ENCODE results near the gene GADL1.

The GADL1 gene

GRCh38 chr3:30752970-30753369 lies 141.5 kb downstream of the GADL1 start:
- peak; percentile 77 for DNase-seq

- no peak for DNase-seq
Observed at GRCh38 chr3:30752491-30752890, 142.0 kb downstream of the GADL1 start.

GRCh38 chr3:30751610-30752299 lies 142.7 kb downstream of the GADL1 start:
- peak; percentile 59 for DNase-seq

DNA sequence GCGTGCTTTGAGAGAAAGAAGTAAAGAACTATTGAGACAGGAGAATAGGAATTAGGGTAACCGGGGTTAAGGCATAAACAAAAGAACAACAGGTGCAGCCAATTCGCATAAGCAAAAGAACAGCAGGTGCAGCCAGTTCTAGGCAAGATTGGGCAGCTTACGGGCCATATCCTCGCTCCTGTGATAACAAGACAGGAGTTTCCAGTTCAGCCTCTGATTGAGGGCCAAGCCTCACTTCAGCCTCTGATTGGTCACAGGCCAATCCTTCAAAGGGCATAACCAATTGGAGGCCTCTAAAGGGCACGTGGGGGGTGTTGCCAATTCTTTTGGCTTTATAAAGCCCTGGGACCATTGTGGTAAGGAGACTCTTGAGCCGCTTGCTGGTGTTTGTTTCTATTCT lies 143.5 kb downstream of the GADL1 start:
- no peak for DNase-seq

DNA sequence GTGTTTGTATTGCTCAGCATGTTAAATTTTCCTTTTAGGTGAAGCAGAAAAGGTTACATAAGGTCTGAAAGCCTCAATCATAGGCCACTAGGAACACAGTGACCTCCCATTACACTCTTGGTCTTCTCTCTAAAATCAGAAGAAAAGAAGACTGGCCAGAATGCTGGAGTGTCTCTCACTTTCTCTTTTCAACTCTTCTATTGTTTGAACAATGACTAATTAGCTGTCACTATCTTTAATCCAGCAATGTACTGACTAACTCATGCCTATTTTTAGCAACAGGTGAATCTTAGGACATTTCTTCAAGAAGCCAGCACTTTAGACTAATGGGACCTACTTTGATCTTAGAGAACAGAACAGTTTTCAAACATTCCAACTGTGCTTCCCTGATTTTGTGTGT lies 145.2 kb downstream of the GADL1 start:
- DNase-seq = no peak

DNA sequence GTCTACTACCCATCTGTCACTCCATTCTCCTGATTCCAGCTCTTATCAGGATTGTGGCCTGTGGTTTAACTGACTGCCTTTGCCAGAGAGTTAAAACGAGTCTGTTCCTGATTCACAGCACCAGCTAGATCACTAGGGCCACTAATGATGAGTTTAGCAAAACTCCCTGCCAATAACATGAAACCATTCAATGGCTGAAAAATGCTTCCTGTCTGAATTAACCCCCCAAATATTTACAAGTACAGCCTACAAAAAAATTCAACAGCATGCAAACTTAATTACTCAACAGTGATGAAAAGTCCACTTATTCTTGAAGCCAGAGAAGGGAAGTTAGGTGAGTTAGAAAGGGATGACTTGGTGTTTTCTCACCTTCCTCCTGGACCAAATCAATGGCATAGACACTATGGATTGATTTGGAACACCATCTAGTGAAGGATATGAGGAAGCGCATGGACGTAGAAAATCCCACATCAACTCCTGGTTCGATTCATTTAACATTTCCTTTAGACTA lies 146.6 kb downstream of the GADL1 start:
- DNase-seq = peak; percentile 60

DNA sequence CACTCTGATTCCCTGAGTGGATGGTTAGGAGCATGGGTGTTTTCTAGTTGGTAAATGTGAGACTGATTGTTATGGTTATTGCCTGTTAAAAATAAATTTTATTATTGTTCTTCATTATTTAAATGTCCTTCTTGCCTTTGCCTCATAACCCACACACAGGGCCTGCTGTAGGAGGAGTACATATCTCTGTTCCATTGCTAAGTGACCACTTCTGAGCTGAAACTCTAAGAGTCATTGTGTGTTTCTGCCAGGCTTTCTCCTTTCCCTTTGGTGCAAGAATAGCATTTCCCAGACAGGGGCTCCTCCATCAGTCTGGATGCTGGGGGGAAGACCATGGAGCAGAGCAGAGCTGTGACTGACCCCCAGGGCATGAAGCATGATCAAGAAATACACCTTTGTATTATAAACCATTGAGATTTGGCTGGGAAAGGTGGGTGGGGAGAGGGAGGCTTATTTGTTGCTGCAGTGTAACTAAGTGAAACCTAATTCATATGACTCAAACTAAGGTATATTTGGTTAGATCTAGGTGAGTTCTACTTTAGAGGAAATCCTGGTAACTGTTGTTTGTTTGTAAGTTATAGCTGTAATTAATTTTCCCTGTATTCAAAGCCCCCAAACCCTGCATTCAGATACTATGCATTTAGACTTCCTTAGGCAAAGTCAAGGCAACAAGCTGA lies 150.7 kb downstream of the GADL1 start:
- DNase-seq = no peak

DNA sequence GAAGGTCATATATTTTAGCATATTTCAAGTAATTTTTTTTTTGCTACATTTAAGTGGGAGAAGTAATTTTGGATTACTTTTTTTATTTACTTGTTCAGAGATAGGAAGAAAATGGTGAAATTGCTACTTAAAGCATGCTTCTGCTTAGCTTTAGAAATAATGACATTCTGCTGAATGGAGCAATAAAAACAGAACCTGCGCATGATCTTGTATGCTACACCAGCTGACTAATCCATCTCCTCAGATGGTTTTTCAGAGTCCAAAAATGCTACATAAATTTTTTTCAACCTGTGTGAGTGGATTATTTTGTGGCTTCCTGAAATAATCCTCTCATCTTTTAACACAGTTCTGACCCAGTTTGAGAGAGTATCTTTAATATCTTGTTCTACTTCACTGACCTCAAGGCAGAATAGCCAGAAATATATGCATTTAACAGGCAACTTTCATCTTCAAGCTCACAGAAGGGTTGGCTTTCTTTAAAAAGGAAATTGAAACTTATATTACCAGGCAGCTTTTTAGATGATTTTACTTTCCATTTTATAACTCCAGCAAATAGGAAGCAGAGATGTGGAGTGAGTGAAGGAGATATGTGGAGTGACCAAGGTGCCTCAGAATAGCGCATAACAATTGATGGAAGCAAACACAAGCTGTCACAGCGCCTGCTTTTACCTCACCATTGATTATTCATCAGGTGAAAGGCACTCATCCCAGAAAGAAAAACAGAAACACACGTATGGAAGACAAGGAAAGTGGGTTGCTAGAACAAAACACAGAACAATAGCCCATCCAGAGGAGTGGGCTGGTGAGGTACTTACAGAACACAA lies 151.5 kb downstream of the GADL1 start:
- DNase-seq = no peak

GRCh38 chr3:30741889-30742288 lies 152.6 kb downstream of the GADL1 start:
- no peak for DNase-seq

GRCh38 chr3:30738605-30739004 lies 155.9 kb downstream of the GADL1 start:
- no peak for DNase-seq

- no peak for DNase-seq
Observed at GRCh38 chr3:30737743-30738499, 156.5 kb downstream of the GADL1 start.

GRCh38 chr3:30733696-30734095 lies 160.8 kb downstream of the GADL1 start:
- no peak for DNase-seq

- no peak for DNase-seq
Observed at GRCh38 chr3:30733209-30733608, 161.3 kb downstream of the GADL1 start.

- no peak for DNase-seq
Observed at GRCh38 chr3:30730967-30731366, 163.5 kb downstream of the GADL1 start.

- no peak for DNase-seq
Observed at GRCh38 chr3:30729936-30730335, 164.5 kb downstream of the GADL1 start.

- no peak for DNase-seq
Observed at GRCh38 chr3:30729512-30729911, 164.9 kb downstream of the GADL1 start.

GRCh38 chr3:30728143-30728542 lies 166.3 kb downstream of the GADL1 start:
- no peak for DNase-seq

- no peak for DNase-seq
Observed at GRCh38 chr3:30724863-30725262, 169.6 kb downstream of the GADL1 start.

DNA sequence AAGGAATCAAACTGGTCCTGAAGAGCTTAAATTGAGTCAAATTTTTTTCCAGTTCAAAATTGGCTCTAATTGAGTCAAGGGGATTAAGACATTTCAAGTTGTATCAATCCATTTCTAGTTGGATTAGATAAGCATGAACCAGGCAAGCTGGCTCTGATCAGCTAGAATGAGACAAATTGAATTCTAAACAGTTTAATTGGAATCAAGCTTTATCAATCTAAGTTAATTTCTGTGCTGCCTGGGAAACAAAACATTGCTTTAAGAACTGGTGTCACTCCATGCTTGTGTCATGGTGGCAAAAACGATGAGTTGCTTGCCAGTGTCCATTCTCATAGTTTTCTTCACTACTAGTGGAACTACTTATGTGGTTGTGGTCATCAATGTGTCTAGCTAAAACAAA lies 171.2 kb downstream of the GADL1 start:
- no peak for DNase-seq

- no peak for DNase-seq
Observed at GRCh38 chr3:30721314-30721634, 173.2 kb downstream of the GADL1 start.

DNA sequence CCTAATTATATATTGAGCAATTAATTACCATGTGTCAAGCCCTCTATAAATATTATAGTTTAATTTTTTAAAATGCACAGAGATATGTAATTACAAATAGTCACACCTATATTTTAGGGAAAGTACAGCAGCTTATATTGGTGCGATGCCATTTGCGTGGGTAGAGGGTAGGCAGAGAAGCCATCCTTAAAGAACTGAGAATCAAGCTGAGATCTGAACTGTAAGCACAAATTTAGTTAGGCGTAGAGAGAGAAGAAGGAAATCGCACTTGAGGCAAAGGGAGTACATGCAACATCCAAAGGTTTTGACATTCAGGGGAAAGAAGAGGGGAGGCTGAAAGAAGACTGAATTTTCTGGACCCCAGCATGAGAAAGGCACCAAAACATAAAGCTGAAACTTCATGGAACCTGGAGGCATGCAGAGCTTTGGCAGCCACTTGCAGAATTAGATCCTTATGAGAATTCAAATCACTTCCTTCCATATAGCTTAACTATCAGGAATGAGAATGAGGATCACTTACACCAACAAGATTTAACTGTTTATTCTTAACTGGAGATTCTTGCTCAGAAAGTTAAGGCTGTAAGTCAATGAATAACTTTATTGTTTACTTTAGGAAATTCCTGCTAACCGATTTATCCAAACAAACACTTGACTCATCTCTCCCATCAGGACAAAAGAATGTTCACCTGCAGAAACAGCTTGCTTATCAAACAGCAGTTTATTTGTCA lies 173.7 kb downstream of the GADL1 start:
- DNase-seq = peak; percentile 42

DNA sequence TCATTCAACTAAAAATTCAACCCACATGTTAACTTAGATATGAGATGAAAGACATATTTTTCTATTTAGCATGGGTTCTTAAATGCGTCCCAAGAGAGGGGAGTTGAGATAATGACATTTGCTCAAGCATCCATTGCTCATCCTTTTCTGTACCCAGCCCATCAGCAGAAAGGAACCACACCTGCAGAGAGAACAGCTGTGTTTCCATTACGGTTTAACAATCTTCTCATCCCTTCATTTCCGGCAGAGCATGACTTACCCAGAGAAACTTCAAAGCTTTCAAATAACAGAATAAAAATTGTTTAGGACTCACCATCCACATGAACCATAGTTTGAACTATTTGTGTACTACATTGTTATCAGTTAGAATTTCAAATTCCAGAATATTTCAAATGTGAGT lies 174.9 kb downstream of the GADL1 start:
- no peak for DNase-seq

Data from fibroblast of skin of right biceps (primary cell).